HepG2 (cell line): ENCODE measurements around the gene HELZ2. TPM values are rescaled to one million over a fixed set of nuclear protein-coding genes. Genes with fewer than 3 reads are reported as not detected.

Experiments used
- ATAC-seq: fragments of 200-7000 bp; cut with Tn5 transposase; 3 replicates; pipeline ENCODE4 v1.9.1; 2020; ENCODE audit warnings: mild to moderate bottlenecking, moderate library complexity
- BruUV-seq: library from RNA; stranded (reverse); fragments of 400-500 nt; replicated peaks from 2 replicates; lab custom pipeline; 2021; lab: Mats Ljungman, UMichigan
- CTCF ChIA-PET: fragments of 300-600 bp; formaldehyde crosslinking; extraction: SDS; loops from one replicate; lab custom pipeline; 2021; ENCODE audit warnings: low total read pairs, inconsistent platforms, low intra/inter-chr PET ratio; lab: Yijun Ruan, JAX
- POLR2A ChIA-PET: fragments of 350-600 bp; sonication (Branson Sonifier 250); formaldehyde crosslinking; loops from one replicate; lab custom pipeline; 2020; ENCODE audit warnings: antibody characterized with exemption, inconsistent platforms; lab: Yijun Ruan, JAX
- DNase-seq: peaks from one replicate; pipeline ENCODE4 v3.0.0-alpha.2; 2015; ENCODE audit warnings: low spot score
- FAIRE-seq: peaks from 3 replicates; lab custom pipeline; 2011; peaks lifted over from hg19 to GRCh38; lab: Jason Lieb, UNC
- H2AFZ ChIP-seq: one replicate; pipeline ENCODE4 v1.6.1; 2011; ENCODE audit warnings: low read length, inconsistent platforms
- H3K27ac ChIP-seq: fragments of 300-600 bp; 3 replicates; pipeline ENCODE4 v1.8.0; 2011; ENCODE audit warnings: mixed run types, mild to moderate bottlenecking, mixed read lengths, low read length, inconsistent platforms; ENCODE audit not compliant: insufficient read depth; ENCODE audit errors: extremely low read length
- H3K27me3 ChIP-seq, 2 experiments: fragments of 200-600 bp in 1 of 2; 2 replicates in 1 of 2; 3 replicates in 1 of 2; pipeline versions ENCODE4 v1.6.0 to v1.8.0; 2011; ENCODE audit warnings: low read length in 2 of 2, mild to moderate bottlenecking in 2 of 2, moderate library complexity in 2 of 2, inconsistent platforms in 1 of 2; ENCODE audit not compliant: insufficient read depth in 2 of 2, control insufficient read depth in 1 of 2
- H3K36me3 ChIP-seq, 2 experiments: fragments of 200-600 bp in 1 of 2; replicated peaks in 1 of 2; 2 replicates in 1 of 2; 3 replicates in 1 of 2; pipeline versions ENCODE4 v1.5.1 to v1.8.0; 2011; ENCODE audit warnings: low read length in 2 of 2, inconsistent platforms in 1 of 2; ENCODE audit not compliant: insufficient read depth in 2 of 2, control insufficient read depth in 1 of 2
- H3K4me1 ChIP-seq: 2 replicates; pipeline ENCODE4 v1.5.1; 2012; ENCODE audit warnings: low read length, inconsistent platforms; ENCODE audit not compliant: insufficient read depth
- H3K4me2 ChIP-seq: 2 replicates; pipeline ENCODE4 v1.6.0; 2011; ENCODE audit warnings: low read depth, low read length, inconsistent platforms
- H3K4me3 ChIP-seq, 3 experiments: fragments of 200-600 bp in 1 of 3; sonication (generic), shearing (Covaris generic) in 1 of 3; replicated peaks in 1 of 3; 2 replicates each; pipeline ENCODE4 v1.5.1; 2011 to 2016; ENCODE audit warnings: low read length in 3 of 3, inconsistent platforms in 2 of 3, low read depth in 2 of 3, mild to moderate bottlenecking in 2 of 3, control low read depth in 1 of 3, mixed read lengths in 1 of 3; ENCODE audit not compliant: insufficient read depth in 1 of 3
- H3K79me2 ChIP-seq: one replicate; pipeline ENCODE4 v1.6.1; 2011; ENCODE audit warnings: low read length, inconsistent platforms; ENCODE audit not compliant: insufficient read depth
- H3K9ac ChIP-seq: 2 replicates; pipeline ENCODE4 v1.6.0; 2011; ENCODE audit warnings: mild to moderate bottlenecking, low read depth, low read length, inconsistent platforms; ENCODE audit not compliant: insufficient read depth
- H3K9me3 ChIP-seq: 2 replicates; pipeline ENCODE4 v1.5.1; 2012; ENCODE audit warnings: mild to moderate bottlenecking, low read length
- H4K20me1 ChIP-seq: 2 replicates; pipeline ENCODE4 v1.6.0; 2011; ENCODE audit warnings: inconsistent platforms, mild to moderate bottlenecking, low read length, moderate library complexity; ENCODE audit not compliant: insufficient read depth
- CAMTA2 ChIP-seq: sonication (generic); formaldehyde crosslinking; IDR thresholded peaks from 2 replicates; pipeline ENCODE4 v1.4.0; 2020; ENCODE audit warnings: mild to moderate bottlenecking, missing genetic modification reagents, borderline replicate concordance
- E2F1 ChIP-seq: sonication (generic); formaldehyde crosslinking; IDR thresholded peaks from 2 replicates; pipeline ENCODE4 v1.5.0; 2020; ENCODE audit warnings: missing genetic modification reagents
- FOSL1 ChIP-seq: sonication (generic); formaldehyde crosslinking; IDR thresholded peaks from 2 replicates; pipeline ENCODE4 v1.9.0; 2021; ENCODE audit warnings: missing genetic modification reagents, borderline replicate concordance
- HINFP ChIP-seq: sonication (generic); formaldehyde crosslinking; IDR thresholded peaks from 2 replicates; pipeline ENCODE4 v1.4.0; 2020; ENCODE audit warnings: low read depth, mild to moderate bottlenecking, missing genetic modification reagents
- HMG20A ChIP-seq: IDR thresholded peaks from 2 replicates; pipeline ENCODE4 v1.6.1; 2016; ENCODE audit warnings: borderline replicate concordance
- NR1H2 ChIP-seq: sonication (generic); formaldehyde crosslinking; IDR thresholded peaks from 2 replicates; pipeline ENCODE4 v1.8.1; 2022; ENCODE audit warnings: low read depth, missing genetic modification reagents, borderline replicate concordance
- PCBP2 ChIP-seq: fragments of 200-400 bp; formaldehyde crosslinking; optimal IDR thresholded peaks from 2 replicates; pipeline ENCODE3; 2018; ENCODE audit warnings: low read length, low read depth; ENCODE audit not compliant: poor library complexity, severe bottlenecking
- RORA ChIP-seq: sonication (generic); formaldehyde crosslinking; IDR thresholded peaks from 2 replicates; pipeline ENCODE4 v1.5.0; 2020; ENCODE audit warnings: mild to moderate bottlenecking, missing genetic modification reagents, moderate library complexity
- SNAPC2 ChIP-seq: sonication (generic); formaldehyde crosslinking; IDR thresholded peaks from 2 replicates; pipeline ENCODE4 v1.8.1; 2022; ENCODE audit warnings: mild to moderate bottlenecking, missing genetic modification reagents
- SOX6 ChIP-seq, 2 experiments: fragments of 450-650 bp in 1 of 2; sonication (generic) in 1 of 2; formaldehyde crosslinking in 1 of 2; IDR thresholded peaks; 2 replicates each; pipeline versions ENCODE4 v1.4.0 to v1.6.1; 2017 to 2020; ENCODE audit warnings: antibody characterized with exemption in 1 of 2, mild to moderate bottlenecking in 1 of 2, missing genetic modification reagents in 1 of 2
- TBX3 ChIP-seq: fragments of 450-650 bp; IDR thresholded peaks from 2 replicates; pipeline ENCODE4 v1.6.1; 2017; ENCODE audit warnings: antibody characterized with exemption, mild to moderate bottlenecking, inconsistent platforms, borderline replicate concordance
- TFE3 ChIP-seq: IDR thresholded peaks from 2 replicates; pipeline ENCODE4 v1.6.1; 2016
- ZFP62 ChIP-seq: sonication (generic); formaldehyde crosslinking; IDR thresholded peaks from 2 replicates; pipeline ENCODE4 v1.4.0; 2020; ENCODE audit warnings: missing genetic modification reagents
- ZMYM3 ChIP-seq: sonication (generic); formaldehyde crosslinking; IDR thresholded peaks from 2 replicates; pipeline ENCODE4 v1.5.1; 2020; ENCODE audit warnings: mild to moderate bottlenecking, missing genetic modification reagents
- ZNF232 ChIP-seq: sonication (generic); formaldehyde crosslinking; IDR thresholded peaks from 2 replicates; pipeline ENCODE4 v1.4.0; 2020; ENCODE audit warnings: missing genetic modification reagents, borderline replicate concordance
- ZNF333 ChIP-seq: sonication (generic); formaldehyde crosslinking; IDR thresholded peaks from 2 replicates; pipeline ENCODE4 v1.4.0; 2020; ENCODE audit warnings: mild to moderate bottlenecking, missing genetic modification reagents, borderline replicate concordance
- ZNF570 ChIP-seq: sonication (generic); formaldehyde crosslinking; IDR thresholded peaks from 2 replicates; pipeline ENCODE4 v1.4.0; 2020; ENCODE audit warnings: mild to moderate bottlenecking, missing genetic modification reagents, borderline replicate concordance
- ZNF605 ChIP-seq: sonication (generic); formaldehyde crosslinking; IDR thresholded peaks from 2 replicates; pipeline ENCODE4 v1.8.0; 2022; ENCODE audit warnings: mild to moderate bottlenecking, missing genetic modification reagents
- ZNF883 ChIP-seq: sonication (generic); formaldehyde crosslinking; IDR thresholded peaks from 2 replicates; pipeline ENCODE4 v1.5.1; 2020; ENCODE audit warnings: mild to moderate bottlenecking, missing genetic modification reagents; ENCODE audit errors: not compliant biosample characterization
- ZSCAN30 ChIP-seq: sonication (generic); formaldehyde crosslinking; IDR thresholded peaks from 2 replicates; pipeline ENCODE4 v1.5.0; 2020; ENCODE audit warnings: mild to moderate bottlenecking, missing genetic modification reagents
- WGBS: methylation state at CpG from one replicate; pipeline ENCODE4 v1.1.6; 2017; ENCODE audit warnings: low lambda C conversion rate; 5-methylcytosine and 5-hydroxymethylcytosine counted together
- in situ Hi-C: cut with HindIII; loops from 2 replicates; pipeline ENCODE4 v1.10.0; 2017; ENCODE audit warnings: low pct_unique_long_range_greater_than_20kb; ENCODE audit not compliant: extremely low pct_ligation_motif_present
- intact Hi-C: fragments of 100-400 bp; cut with micrococcal nuclease; formaldehyde crosslinking; loops from one replicate; pipeline ENCODE4 v1.10.0; 2022; ENCODE audit not compliant: unreplicated experiment
- polyA plus RNA-seq, 8 experiments: library from polyadenylated mRNA; depleted of rRNA in 3 of 8; stranded (reverse) in 7 of 8; unstranded in 1 of 8; fragments of >200 nt; fragmentation: Illumina TruSeq in 4 of 8; extraction: Trizol in 4 of 8; gene quantifications; 2 replicates each; pipeline versions ENCODE4 v1.2.1 to v1.2.3, GENCODE V29; 2011 to 2016; ENCODE audit warnings: low read depth in 4 of 8, missing spikeins in 1 of 8, mixed read lengths in 1 of 8; ENCODE audit not compliant: insufficient read depth in 1 of 8
- total RNA-seq, 5 experiments: library from RNA; depleted of rRNA; stranded (reverse); fragments of >200 nt; fragmentation: Illumina TruSeq; extraction: Trizol; gene quantifications; 2 replicates each; pipeline ENCODE4 v1.2.3, GENCODE V29; 2016; ENCODE audit warnings: low read depth in 1 of 5

The HELZ2 gene
- total and polyA plus RNA-seq, 2 of the 13 experiments (the other 11 are each of a cell fraction or from before 2014, with no cell fraction given): 9.6 to 10.1 TPM

- H3K4me2 ChIP-seq: peak overlapping the region; percentile 58
- in situ Hi-C loops: no loop called here
- TF ChIP-seq TFE3: no peak
- TF ChIP-seq ZNF605: no peak
- no peak for TF ChIP-seq HMG20A (CRISPR knock-in tag)
- peak; percentile 66 for TF ChIP-seq ZNF883
- TF ChIP-seq CAMTA2 (CRISPR knock-in tag): no peak
- no peak for TF ChIP-seq RORA (CRISPR knock-in tag)
- no peak for TF ChIP-seq ZNF570
- no peak for TF ChIP-seq E2F1 (CRISPR knock-in tag)
- TF ChIP-seq ZMYM3: no peak; the same call in 1 of the 2 replicates
- no peak for TF ChIP-seq ZFP62 (CRISPR knock-in tag)
- TF ChIP-seq SOX6 (IDR thresholded peaks at IDR 0.05): no peak
- TF ChIP-seq SOX6 (CRISPR knock-in tag; IDR thresholded peaks at IDR 0.05): 0 out of 2 replicates have a peak, but pooled peaks have one; percentile 7
- TF ChIP-seq FOSL1: no peak
- 0 out of 2 replicates have a peak, but pooled peaks have one; percentile 35 for TF ChIP-seq NR1H2
- TF ChIP-seq TBX3: no peak
- 0 out of 2 replicates have a peak, but pooled peaks have one; percentile 34 for TF ChIP-seq ZNF333 (CRISPR knock-in tag)
- TF ChIP-seq ZNF232 (CRISPR knock-in tag): no peak
- no peak for TF ChIP-seq PCBP2
- TF ChIP-seq ZSCAN30: no peak
- 0 out of 2 replicates have a peak, but pooled peaks have one; percentile 8 for TF ChIP-seq HINFP (CRISPR knock-in tag)
- TF ChIP-seq SNAPC2 (CRISPR knock-in tag): 0 out of 2 replicates have a peak, but pooled peaks have one; percentile 50
Observed at GRCh38 chr20:63556873-63557478, 17.1 kb downstream of the HELZ2 start.

More at GRCh38 chr20:63556873-63557478, 17.1 kb downstream of the HELZ2 start:
- Histone ChIP-seq H3K9ac (no peak overlapping the region), H3K4me3 (peak overlapping the region in 1 of 3 experiments; percentile 30; a peak in 1 of 6 replicates), H4K20me1 (no peaks in the 10 kb centered on the region; the same call in 1 of the 2 replicates), H3K9me3 (no peaks in the 10 kb centered on the region), H2AFZ (no peak overlapping the region), H3K27me3 (peaks cover 9 to 22% of the 10 kb centered on the region in 2 experiments; a peak in 3 of 5 replicates), H3K79me2 (no peaks in the 10 kb centered on the region), H3K27ac (no peak overlapping the region), H3K4me1 (peaks cover 34% of the 10 kb centered on the region), H3K36me3 (no peaks in the 10 kb centered on the region; a peak in 1 of 5 replicates)
- POLR2A ChIA-PET: interaction anchor here (1.3 to 1.6 kb wide), 3 partner anchors 12 to 19 kb away, joined by 3 to 7 read pairs (median 6); partner anchors contain the start of genes HELZ2 and PTK6
- DNase-seq (no peak), FAIRE-seq (no peak), ATAC-seq (peak; percentile 1; the same call in 2 of the 3 replicates)
- intact Hi-C loops: no loop called here
- BruUV-seq: no TSS peak
- WGBS: 40% methylated on average over 23 of the region's 23 CpGs
- CTCF ChIA-PET: no interaction called here
